ENCODE results near the gene LMO3.

DNA sequence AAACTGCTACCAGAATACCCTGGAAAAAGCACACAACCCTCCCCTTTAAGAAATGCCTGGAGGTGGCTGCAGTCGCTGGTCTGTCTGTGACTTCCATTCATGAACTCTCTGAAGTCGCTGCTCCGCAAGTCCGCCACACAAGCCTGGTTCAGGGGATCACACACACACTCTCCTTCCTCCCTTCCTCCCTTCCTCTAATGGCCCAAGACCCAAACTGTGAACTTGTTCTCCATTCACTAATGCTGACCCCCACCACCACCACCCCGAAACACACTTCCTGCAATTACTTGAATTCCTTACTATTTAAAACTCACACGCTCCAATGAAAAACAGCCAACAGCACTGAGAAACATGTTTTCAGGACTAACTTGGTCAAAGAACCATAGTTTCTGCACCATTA, 1.0 kb upstream of the LMO3 start:
- no peak for TF ChIP-seq CTCF (conservative IDR thresholded peaks at IDR 0.05 in 1 of 2, IDR thresholded peaks at IDR 0.05 in 1 of 2; ENCODE audit: extremely low read depth in 1 of 2, insufficient read depth in 1 of 2, low read depth in 1 of 2, low read length in 2 of 2)
- no peak for TF ChIP-seq EZH2 (IDR thresholded peaks at IDR 0.05; ENCODE audit: borderline replicate concordance, low read length)

Measured in mammary epithelial cell (primary cell).